Ecto neural progenitor cell (in vitro differentiated cells): ENCODE measurements around the gene JMJD8.

Source experiments
- DNase-seq: peaks from one replicate; pipeline ENCODE4 v3.0.0-alpha.2; 2018; ENCODE audit warnings: low spot score

The JMJD8 gene

GRCh38 chr16:638836-639235, 45.3 kb downstream of the JMJD8 start:
- DNase-seq, result no peak

- DNase-seq, result no peak
Observed at GRCh38 chr16:638034-638543, 46.0 kb downstream of the JMJD8 start.

GRCh38 chr16:637081-638018, 46.8 kb downstream of the JMJD8 start:
- peak; percentile 96 for DNase-seq

DNA sequence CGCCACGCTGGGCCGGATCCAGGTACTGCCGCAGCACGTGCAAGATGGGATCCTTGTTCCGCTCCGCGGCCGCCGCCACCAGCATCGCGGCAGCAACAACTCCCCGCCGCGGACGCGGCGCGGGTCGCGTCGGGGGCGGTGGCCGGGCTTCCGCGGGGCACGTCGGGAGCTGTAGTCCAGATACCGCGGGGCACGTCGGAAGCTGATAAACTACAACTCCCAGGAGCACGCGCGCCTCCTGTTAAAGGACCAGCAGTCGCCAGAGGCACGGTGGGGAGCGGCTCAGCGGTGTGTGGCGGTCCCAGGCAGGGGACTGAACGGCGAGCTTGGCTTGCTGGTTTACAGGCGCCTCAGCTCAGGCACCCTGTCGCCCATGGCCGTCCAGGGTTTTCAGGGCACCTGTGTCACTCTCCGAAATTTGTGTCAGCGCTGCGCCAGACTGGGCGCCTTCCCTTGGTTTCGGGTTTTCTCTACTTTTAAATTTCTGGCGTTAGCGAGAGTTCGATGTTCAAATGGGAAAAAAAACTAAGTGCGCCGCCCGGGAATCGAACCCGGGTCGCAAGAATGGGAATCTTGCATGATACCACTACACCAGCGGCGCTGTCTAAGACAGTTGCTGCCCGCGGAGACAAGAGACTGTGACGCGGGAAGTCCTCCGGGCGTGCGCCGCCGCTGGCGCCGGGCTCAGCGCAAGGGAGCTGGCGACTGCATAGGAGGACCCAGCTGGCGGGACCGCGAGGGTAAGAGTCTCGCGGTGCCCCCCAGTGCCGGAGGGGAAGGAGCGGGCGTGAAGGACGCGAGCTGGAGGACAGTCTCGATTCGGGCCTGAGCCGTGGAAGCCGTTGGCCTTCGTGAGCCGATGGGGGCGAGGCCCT, 47.7 kb downstream of the JMJD8 start, which contains the start of gene METTL26:
TSS of gene METTL26 (minus strand) at position 100 of the 875 bp plus-strand sequence. CDS start at position 85, 15 bp downstream.
- peak; percentile 97 for DNase-seq

DNA sequence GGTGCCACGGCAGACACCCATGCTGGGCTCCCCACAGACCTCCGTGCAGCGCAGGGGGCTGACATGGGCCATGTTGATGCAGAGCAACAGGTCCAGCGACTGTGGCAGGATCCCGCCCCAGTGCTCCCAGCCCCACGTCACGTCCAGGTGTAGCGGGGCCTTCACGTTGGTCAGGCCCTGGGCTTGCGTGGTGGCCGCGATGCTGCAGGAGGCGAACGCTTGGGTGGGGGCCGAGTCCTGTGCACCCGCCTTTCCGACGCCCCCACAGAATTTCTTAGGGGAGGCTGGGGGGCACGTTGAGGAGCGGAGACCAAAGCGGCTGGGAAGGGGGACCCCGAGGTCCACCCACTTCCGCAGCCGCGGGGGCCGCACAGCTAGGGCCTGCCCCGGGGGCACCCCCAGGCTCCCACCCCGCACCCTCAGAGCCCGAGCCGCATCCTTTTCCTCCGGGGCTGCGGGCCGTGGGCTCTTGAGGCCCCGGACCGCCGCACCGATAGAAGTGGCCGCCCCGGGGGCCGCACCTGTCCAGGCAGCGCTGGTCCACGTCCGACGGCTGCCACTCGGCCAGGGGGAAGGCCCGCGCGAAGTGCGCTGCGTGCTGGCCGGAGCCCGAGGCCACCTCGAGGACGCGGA, 48.4 kb downstream of the JMJD8 start:
- no peak for DNase-seq

- no peak for DNase-seq
Observed at GRCh38 chr16:634996-635395, 49.1 kb downstream of the JMJD8 start.

GRCh38 chr16:634051-634670, 50.0 kb downstream of the JMJD8 start:
- no peak for DNase-seq

- no peak for DNase-seq
Observed at GRCh38 chr16:633336-634050, 50.6 kb downstream of the JMJD8 start.

GRCh38 chr16:632486-633335, 51.4 kb downstream of the JMJD8 start:
- DNase-seq, result no peak

DNA sequence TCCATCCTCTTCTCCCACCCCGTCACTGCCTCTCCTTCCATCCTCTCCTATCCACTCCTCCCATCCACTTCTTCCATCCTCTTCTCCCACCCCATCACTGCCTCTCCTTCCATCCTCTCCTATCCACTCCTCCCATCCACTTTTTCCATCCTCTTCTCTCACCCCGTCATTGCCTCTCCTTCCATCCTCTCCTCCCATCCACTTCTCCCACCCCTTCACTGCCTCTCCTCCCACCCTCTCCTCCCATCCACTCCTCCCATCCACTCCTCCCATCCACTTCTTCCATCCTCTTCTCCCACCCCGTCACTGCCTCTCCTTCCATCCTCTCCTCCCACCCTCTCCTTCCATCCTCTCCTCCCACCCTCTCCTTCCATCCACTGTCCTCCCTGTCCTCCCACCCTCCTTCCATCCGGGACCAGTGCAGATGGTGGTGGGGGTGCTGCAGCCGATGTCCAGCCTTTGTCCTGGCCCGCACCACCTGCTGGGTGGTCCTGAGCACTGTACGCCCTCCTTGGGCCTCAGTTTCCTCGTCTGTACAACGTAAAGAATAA, 52.3 kb downstream of the JMJD8 start:
- DNase-seq, result no peak
